Keratinocyte (primary cell): ENCODE results near the gene NXPH4. TPM values are rescaled to one million over a fixed set of nuclear protein-coding genes. Genes with fewer than 3 reads are reported as not detected.

Source experiments
- DNase-seq: peaks from one replicate; pipeline ENCODE4 v3.0.0-alpha.2; 2011; ENCODE audit warnings: low read depth, missing footprints, low spot score
- FAIRE-seq: peaks from 2 replicates; lab custom pipeline; 2011; peaks lifted over from hg19 to GRCh38; lab: Jason Lieb, UNC
- H2AFZ ChIP-seq: 2 replicates; pipeline ENCODE4 v1.6.0; 2012; ENCODE audit warnings: low read length, control low read depth, inconsistent platforms; ENCODE audit not compliant: control insufficient read depth
- H3K27ac ChIP-seq: 2 replicates; pipeline ENCODE4 v1.5.1; 2011; ENCODE audit warnings: low read length; ENCODE audit not compliant: control insufficient read depth, insufficient read depth
- H3K27me3 ChIP-seq: 3 replicates; pipeline ENCODE4 v1.6.0; 2011; ENCODE audit warnings: low read length; ENCODE audit not compliant: control insufficient read depth, insufficient read depth; ENCODE audit errors: extremely low read depth
- H3K36me3 ChIP-seq, 2 experiments: 2 replicates in 1 of 2; 3 replicates in 1 of 2; pipeline ENCODE4 v1.5.1; 2011; ENCODE audit warnings: low read length in 2 of 2, mild to moderate bottlenecking in 1 of 2; ENCODE audit not compliant: control insufficient read depth in 2 of 2, insufficient read depth in 2 of 2; ENCODE audit errors: extremely low read depth in 1 of 2
- H3K4me1 ChIP-seq: 3 replicates; pipeline ENCODE4 v1.5.1; 2011; ENCODE audit warnings: low read length; ENCODE audit not compliant: control insufficient read depth, insufficient read depth; ENCODE audit errors: extremely low read depth
- H3K4me2 ChIP-seq: 3 replicates; pipeline ENCODE4 v1.6.0; 2011; ENCODE audit warnings: low read depth, low read length; ENCODE audit not compliant: control insufficient read depth, insufficient read depth; ENCODE audit errors: extremely low read depth
- H3K4me3 ChIP-seq, 3 experiments: fragments of 200-600 bp in 1 of 3; sonication (generic) in 1 of 3; 2 replicates in 2 of 3; 3 replicates in 1 of 3; pipeline ENCODE4 v1.5.1; 2011 to 2016; ENCODE audit warnings: low read length in 3 of 3, mild to moderate bottlenecking in 3 of 3, control low read depth in 2 of 3, inconsistent platforms in 1 of 3, low read depth in 1 of 3, mixed read lengths in 1 of 3, mixed run types in 1 of 3, moderate library complexity in 1 of 3; ENCODE audit not compliant: control insufficient read depth in 2 of 3, insufficient read depth in 2 of 3; ENCODE audit errors: extremely low read depth in 1 of 3
- H3K79me2 ChIP-seq: 2 replicates; pipeline ENCODE4 v1.6.0; 2012; ENCODE audit warnings: low read length; ENCODE audit not compliant: control insufficient read depth, insufficient read depth
- H3K9ac ChIP-seq: 3 replicates; pipeline ENCODE4 v1.6.0; 2011; ENCODE audit warnings: low read length; ENCODE audit not compliant: control insufficient read depth, insufficient read depth; ENCODE audit errors: extremely low read depth
- H3K9me1 ChIP-seq: 3 replicates; pipeline ENCODE4 v1.6.0; 2011; ENCODE audit warnings: low read length; ENCODE audit not compliant: control insufficient read depth, insufficient read depth; ENCODE audit errors: extremely low read depth
- H3K9me3 ChIP-seq: 2 replicates; pipeline ENCODE4 v1.5.1; 2012; ENCODE audit warnings: low read depth, low read length; ENCODE audit not compliant: control insufficient read depth
- H4K20me1 ChIP-seq: 3 replicates; pipeline ENCODE4 v1.6.0; 2011; ENCODE audit warnings: low read length; ENCODE audit not compliant: control insufficient read depth, insufficient read depth; ENCODE audit errors: extremely low read depth
- CTCF ChIP-seq, 3 experiments: IDR thresholded peaks in 1 of 3; conservative IDR thresholded peaks in 1 of 3; optimal IDR thresholded peaks in 1 of 3; 2 replicates in 2 of 3; 3 replicates in 1 of 3; pipeline versions ENCODE3 to v1.5.1; 2011; ENCODE audit warnings: low read length in 3 of 3, mild to moderate bottlenecking in 3 of 3, moderate library complexity in 2 of 3, control low read depth in 1 of 3, inconsistent platforms in 1 of 3; ENCODE audit not compliant: insufficient read depth in 2 of 3; ENCODE audit errors: extremely low read depth in 1 of 3
- EZH2 ChIP-seq: IDR thresholded peaks from one replicate; pipeline ENCODE4 v1.6.1; 2012; ENCODE audit warnings: inconsistent platforms, mild to moderate bottlenecking, low read length, moderate library complexity
- dilution Hi-C: fragments of 300-500 bp; cut with MboI; formaldehyde crosslinking; loops from one replicate; pipeline ENCODE4 v1.7.0; 2020; ENCODE audit warnings: low sequenced_read_pairs; ENCODE audit not compliant: extremely low pct_ligation_motif_present
- polyA plus RNA-seq, 5 experiments: library from polyadenylated mRNA; depleted of rRNA in 3 of 5; stranded (reverse) in 3 of 5; stranded (forward) in 1 of 5; unstranded in 1 of 5; fragments of >200 nt; gene quantifications; 1 replicate in 1 of 5; 2 replicates in 3 of 5; 3 replicates in 1 of 5; pipeline versions ENCODE4 v1.2.1 to v1.2.3, GENCODE V29; 2011 to 2012; ENCODE audit warnings: missing spikeins in 2 of 5, low read depth in 1 of 5, low replicate concordance in 1 of 5

Gene NXPH4
- polyA plus RNA-seq, 1 donor (not counting 4 experiments of a cell fraction or from before 2014, with no cell fraction given), result 0.97 TPM

GRCh38 chr12:57262126-57262822, 45.7 kb downstream of the NXPH4 start:
- FAIRE-seq (no peak), DNase-seq (no peak)
- Histone ChIP-seq H2AFZ (no peak overlapping the region), H3K27ac (no peak overlapping the region), H3K9me1 (no peaks in the 10 kb centered on the region), H4K20me1 (no peaks in the 10 kb centered on the region), H3K4me1 (no peaks in the 10 kb centered on the region), H3K27me3 (no peaks in the 10 kb centered on the region), H3K4me3 (no peak overlapping the region), H3K36me3 (peaks cover 10 to 27% of the 10 kb centered on the region in 2 experiments), H3K9ac (no peak overlapping the region), H3K9me3 (no peaks in the 10 kb centered on the region), H3K4me2 (no peak overlapping the region), H3K79me2 (no peaks in the 10 kb centered on the region)
- TF ChIP-seq CTCF (optimal IDR thresholded peaks at IDR 0.05 in 1 of 3, IDR thresholded peaks at IDR 0.05 in 1 of 3, conservative IDR thresholded peaks at IDR 0.05 in 1 of 3; ENCODE audit: extremely low read depth in 1 of 3, insufficient read depth in 2 of 3, low read length in 3 of 3) (no peak), EZH2 (no peak)
- dilution Hi-C loops, result no loop called here

- no peak overlapping the region for H3K27ac ChIP-seq
- no peaks in the 10 kb centered on the region for H3K27me3 ChIP-seq
- peaks cover 11 to 26% of the 10 kb centered on the region in 2 experiments for H3K36me3 ChIP-seq
- H3K9me3 ChIP-seq, result no peaks in the 10 kb centered on the region
- no peak overlapping the region for H3K4me2 ChIP-seq
- no peak for TF ChIP-seq EZH2
- no peak for TF ChIP-seq CTCF (optimal IDR thresholded peaks at IDR 0.05 in 1 of 3, IDR thresholded peaks at IDR 0.05 in 1 of 3, conservative IDR thresholded peaks at IDR 0.05 in 1 of 3; ENCODE audit: extremely low read depth in 1 of 3, insufficient read depth in 2 of 3, low read length in 3 of 3)
- H3K9me1 ChIP-seq, result no peaks in the 10 kb centered on the region
- no peaks in the 10 kb centered on the region for H4K20me1 ChIP-seq
- H3K4me1 ChIP-seq, result no peaks in the 10 kb centered on the region
- H3K4me3 ChIP-seq, result no peak overlapping the region
- DNase-seq, result no peak
- dilution Hi-C loops, result no loop called here
- no peak overlapping the region for H2AFZ ChIP-seq
- H3K79me2 ChIP-seq, result no peaks in the 10 kb centered on the region
- no peak for FAIRE-seq
- no peak overlapping the region for H3K9ac ChIP-seq
Observed at GRCh38 chr12:57263096-57263495, 46.5 kb downstream of the NXPH4 start.
